Cardiac septum (tissue), 1 donor: Measurements from ENCODE around the gene RWDD2A. TPM values are rescaled to one million over a fixed set of nuclear protein-coding genes. Genes with fewer than 3 reads are reported as not detected.
"Not testable (repeated sequence)": the region's sequence is repeated elsewhere in the genome, so short reads cannot be mapped to it uniquely, and the experiment has no call there.

Experiments
- DNase-seq: peaks from one replicate; pipeline ENCODE4 v3.0.0-alpha.2; 2020; ENCODE audit warnings: low spot score
- intact Hi-C: fragments of 100-400 bp; cut with DNase I; formaldehyde crosslinking; loops from one replicate; pipeline ENCODE4 v1.14.0; 2022
- long read RNA-seq: library from polyadenylated mRNA; unstranded; transcript quantifications from one replicate; pipeline ENCODE4 v2.0.0, GENCODE V29; 2021
- total RNA-seq: library from RNA; stranded (reverse); fragmentation: NEBNext Ultra II Directional; extraction: Animal tissue kit (Norgen Biotek cat#: 25700); gene quantifications from one replicate; pipeline ENCODE4 v1.2.1, GENCODE V29; 2021
- donor health status: DM: no; HTN: no; CAD: no.

RWDD2A gene
- 3.2 TPM for total RNA-seq
- long read RNA-seq, transcript RWDD2A-201 (3 exons, 3,744 nt): major isoform, 6 of 8 reads
- long read RNA-seq, partial matches to known transcripts: 1 of 8 reads
- long read RNA-seq, other reads (novel, unspliced or antisense): 1 of 8 reads

DNA sequence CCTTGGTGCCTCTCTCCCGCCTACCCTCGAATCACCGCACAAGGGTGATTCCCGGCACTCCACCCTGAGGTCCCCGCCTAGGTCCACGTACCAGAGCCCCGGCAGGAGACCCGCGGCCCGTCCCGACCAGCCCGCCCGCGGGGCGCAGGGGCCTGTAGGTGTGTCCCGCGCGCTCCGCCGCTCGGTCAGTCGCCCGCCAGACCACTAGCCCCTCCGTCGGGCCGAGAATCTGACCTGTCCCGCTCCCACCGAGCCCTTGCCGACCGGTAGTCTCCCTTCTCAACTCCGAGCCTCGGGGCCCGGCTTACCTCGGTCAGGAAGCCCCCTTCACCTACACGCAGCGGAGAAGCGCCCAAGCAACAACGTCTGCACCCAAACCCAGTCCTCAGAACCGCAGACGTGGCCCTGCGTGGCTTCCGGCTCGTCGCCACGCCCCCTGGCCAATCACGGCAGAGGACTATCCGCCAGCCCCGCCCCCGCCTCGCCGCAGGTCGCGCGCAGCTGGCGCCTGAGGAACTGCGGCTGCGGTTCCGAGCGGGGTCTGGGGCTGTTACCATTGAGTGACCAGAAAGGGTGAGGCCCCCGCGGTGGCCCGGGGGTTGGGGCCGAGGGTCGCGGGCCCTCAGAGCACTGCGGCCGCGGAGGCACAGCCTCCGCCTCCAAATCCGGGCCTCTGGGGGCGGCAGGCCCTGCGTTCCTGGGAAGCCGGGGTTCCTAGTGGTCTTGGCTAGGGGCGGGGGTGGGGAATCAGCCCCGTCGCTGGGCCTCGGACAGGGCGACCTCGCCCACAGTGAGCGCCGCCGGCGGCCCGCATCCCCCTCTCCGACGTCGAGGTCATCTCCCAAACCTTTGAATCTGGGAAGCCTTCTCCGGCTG is at the start of gene RWDD2A, which contains the start of gene PGM3:
RWDD2A (plus strand) TSS at position 487 of the 876 bp plus-strand sequence. CDS start 1,095 bp downstream, outside the sequence.
PGM3 (minus strand) TSS at position 395 of the 876 bp plus-strand sequence. CDS start 2,253 bp downstream, outside the sequence.
- intact Hi-C loops: loop anchor here (5.0 to 10.0 kb wide), 2 partner anchors 126 to 948 kb away; partner anchors contain the start of genes DOP1A, IBTK and UBE3D

DNA sequence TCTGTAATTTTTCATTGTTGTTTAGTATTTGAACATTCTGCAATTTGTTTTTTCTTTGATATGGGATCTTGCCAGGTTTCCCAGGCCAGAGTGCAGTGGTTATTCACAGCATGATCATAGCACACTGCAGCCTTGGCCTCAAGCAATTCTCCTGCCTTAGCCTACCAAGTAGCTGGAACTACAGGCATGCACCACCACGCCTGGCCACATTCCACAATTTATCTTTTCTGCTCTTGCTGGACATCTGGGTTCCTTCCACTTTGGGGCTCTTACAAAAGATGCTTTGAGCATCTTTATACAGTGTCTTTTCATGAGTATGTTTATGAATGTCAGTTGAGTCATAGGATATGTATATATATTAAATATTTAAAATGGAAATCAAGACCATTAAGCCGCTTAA is 42.0 kb upstream of the RWDD2A start:
- no peak for DNase-seq
- intact Hi-C loops: no loop called here

More for the DNA sequence above, at the start of gene RWDD2A, which contains the start of gene PGM3:
- DNase-seq: peak; percentile 95

DNA sequence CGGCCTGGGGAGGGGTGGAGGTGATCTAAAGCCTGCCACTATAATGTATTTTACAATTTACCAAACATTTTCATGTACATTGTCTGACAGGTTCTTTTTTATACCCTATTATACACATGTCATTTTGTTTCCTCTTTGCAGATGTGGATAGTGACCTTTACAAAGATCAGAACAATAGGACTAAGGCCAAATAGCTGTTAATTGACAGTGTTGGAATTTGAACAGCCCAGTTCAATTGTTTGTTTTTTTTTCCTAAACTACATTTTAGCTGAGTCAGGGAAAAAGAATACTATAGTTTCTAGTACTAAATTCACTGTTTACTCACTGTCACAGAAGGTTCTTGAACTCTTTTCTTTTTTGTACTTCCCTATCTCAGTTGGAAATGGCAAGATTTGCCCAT is 40.2 kb upstream of the RWDD2A start:
- no peak for DNase-seq
- intact Hi-C loops: no loop called here

DNA sequence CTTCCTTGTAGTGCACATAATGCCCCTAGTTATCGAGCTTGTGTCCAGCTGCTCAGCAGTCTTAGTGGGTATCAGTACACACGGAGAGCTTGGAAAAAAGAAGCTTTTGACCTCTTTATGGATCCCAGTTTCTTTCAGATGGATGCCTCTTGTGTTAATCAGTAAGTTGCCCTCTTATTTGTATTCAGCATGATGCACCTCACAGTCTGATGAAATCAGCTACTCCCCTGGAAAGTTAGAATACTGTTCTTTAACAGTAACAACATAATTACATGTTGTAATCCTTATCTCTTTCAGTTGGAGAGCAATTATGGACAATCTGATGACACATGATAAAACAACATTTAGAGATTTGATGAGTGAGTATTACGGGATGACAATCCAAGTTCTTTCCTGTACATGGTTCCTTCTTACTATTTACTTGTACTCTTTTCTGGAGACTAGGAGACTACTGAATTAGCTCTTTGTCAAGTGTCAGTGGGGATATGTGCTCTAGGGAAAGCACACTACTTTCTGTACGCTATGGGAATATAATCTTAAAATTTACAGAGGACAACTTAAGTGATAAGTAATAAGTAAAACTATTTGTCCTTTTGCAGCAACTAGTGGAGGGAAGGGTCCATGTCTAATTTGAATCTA is 39.2 kb upstream of the RWDD2A start:
- no peak for DNase-seq
- intact Hi-C loops: no loop called here

DNA sequence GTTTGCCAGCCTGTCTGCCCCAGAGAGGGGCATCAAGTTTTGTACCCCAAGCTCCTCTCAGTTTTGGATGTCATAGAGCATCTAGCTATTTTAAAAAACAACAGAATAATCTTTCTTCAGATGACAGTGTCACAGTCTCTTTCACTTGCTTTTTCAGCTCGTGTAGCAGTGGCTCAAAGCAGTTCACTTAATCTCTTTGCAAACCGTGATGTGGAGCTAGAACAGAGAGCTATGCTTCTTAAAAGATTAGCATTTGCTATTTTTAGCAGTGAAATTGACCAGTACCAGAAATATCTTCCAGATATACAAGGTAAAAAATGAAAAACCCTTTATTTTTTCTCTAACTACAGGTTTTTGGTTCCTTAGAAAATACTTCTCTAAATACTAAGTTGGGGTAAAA is 37.4 kb upstream of the RWDD2A start:
- intact Hi-C loops: no loop called here
- no peak for DNase-seq

DNA sequence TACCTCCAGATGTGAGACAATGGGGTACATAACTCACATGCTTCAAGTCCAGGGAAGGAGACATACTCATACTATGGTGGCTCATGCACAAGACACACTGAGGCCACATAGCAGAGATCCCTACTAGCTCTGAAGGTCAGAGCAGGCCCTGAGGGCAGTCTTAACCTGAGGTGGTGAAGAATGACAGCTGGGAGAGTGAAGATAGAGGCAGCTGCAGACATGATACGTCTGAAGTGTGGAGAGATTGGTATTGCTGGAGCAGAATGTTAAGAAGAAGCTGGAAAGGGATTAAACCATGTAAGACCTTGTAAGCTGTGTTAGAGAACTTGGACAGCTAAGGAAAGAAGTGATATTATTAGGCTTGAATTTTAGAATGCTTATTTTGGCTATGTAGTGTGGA is 33.0 kb upstream of the RWDD2A start:
- DNase-seq: no peak
- intact Hi-C loops: no loop called here

DNA sequence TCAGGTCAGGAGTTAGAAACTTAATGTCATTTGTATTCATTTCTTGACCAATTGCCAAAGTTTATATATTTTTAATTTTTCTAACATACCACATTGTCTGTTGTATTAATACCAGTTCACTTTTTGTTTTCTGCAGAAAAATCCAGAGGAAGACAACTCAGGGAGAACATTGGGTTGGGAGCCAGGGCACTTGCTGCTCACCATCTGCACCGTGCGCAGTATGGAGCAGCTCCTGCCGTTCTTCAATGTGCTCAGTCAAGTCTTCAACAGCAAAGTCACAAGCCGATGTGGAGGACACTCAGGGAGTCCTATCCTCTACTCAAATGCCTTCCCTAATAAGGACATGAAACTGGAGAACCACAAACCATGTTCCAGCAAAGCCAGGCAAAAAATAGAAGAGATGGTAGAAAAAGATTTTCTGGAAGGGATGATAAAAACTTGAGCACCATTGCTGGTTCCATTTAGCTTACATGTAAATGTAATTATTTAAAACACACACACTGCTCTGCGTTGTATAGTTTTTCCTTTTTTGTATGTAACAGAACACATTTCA is 25.4 kb upstream of the RWDD2A start:
- intact Hi-C loops: no loop called here

DNA sequence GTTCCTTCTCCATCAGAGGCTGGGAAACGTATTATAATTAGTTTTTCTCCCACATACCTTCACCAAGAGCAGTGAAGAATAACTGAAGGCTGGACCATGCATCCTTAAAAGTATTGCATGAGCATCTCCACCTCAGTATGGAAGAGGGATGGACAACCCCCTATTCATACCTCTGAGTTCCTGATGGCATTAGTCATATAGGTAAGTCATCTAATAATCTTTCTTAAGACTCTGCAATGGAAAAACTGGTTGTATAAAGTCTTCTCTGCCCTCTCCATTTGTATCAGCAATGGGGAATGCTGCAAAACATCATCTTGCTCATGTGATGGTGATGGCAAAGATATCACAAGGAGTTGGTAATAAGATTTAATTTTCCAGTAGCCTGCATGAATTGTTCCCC is 24.6 kb upstream of the RWDD2A start:
- no peak for DNase-seq
- intact Hi-C loops: no loop called here

More for the DNA sequence above, 25.4 kb upstream of the RWDD2A start:
- DNase-seq: no peak

DNA sequence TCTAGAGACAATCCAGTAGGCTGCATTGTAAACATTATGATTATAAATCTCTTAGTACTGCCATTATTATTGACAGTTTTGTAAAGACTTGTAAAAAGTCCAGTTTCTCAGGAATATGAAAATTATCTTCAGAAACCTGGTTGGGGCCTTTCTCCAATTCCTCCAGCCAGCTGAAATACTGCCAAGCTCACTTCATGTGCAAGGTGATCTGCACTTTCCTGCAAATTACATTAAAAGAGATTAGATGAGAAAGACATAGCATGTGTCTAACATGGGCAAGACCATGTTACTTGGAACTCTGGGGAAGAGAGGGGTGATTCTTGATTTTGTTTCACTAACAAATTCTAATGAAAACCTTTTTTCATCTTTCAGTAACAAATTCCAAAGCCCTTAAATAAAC is 24.1 kb upstream of the RWDD2A start:
- intact Hi-C loops: no loop called here
- no peak for DNase-seq

DNA sequence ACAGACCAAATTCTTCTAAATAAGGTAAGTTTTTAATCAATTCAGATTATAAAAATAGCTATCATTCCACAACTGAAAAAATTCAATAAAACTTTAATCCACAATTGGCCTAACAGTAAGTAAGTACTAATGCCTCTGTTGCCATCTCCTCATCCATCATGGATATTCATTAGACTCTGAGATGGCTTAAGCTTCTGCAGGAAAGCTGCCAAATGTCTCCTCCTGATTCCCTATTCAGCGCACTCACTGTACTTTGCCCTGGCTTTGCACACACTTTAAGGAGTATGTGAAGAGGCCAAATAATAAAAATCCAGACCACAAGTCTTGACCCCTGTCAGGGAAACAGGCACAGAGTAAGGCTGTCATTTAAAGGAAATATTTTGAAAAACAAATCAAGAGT is 23.6 kb upstream of the RWDD2A start:
- intact Hi-C loops: no loop called here
- no peak for DNase-seq

DNA sequence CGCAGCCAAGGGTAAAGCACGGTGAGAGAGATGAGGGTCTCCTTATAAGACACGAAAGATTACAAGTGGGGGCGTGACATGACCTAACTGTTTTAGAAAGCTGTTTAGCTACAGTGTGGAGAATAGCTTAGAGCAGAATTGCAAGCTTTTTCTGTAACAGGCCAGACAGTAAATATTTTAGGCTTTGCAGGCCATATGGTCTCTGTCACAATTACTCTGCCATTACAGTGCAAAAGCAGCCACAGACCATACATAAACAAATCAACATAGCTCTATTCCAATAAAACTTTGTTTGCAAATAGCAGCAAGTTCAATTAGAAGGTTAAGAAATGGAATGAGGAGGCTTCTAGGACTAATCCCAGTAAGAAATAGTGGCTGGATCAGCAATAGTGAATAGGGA is 16.9 kb upstream of the RWDD2A start:
- intact Hi-C loops: no loop called here
- no peak for DNase-seq

DNA sequence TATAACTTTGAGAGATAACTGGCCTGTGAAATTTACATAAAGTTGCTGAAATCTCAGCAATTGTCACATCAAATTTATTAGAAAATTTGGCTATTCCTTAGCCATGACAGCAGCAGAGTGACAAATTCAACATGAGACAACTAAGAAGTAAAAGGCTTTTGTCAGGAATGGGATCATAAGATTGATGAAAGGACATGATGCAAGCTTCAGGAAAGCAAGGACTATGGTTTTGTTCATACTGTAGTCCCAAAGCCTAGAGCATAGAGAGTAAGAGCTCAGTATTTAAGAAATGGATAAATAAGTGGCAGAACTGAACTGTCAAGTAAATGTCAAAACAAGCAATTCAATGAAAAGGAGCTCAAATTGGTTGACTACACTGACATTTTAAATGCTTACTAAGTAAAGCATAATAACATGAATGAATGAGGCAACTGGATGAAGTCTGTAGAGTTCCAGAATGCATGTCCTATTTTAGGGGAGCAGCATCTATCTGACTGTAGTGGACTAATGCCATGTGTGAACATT is 12.7 kb upstream of the RWDD2A start:
- no peak for DNase-seq
- intact Hi-C loops: loop anchor here (10.0 kb wide), 1 partner anchor 226 kb away; no protein-coding TSS in a partner anchor

DNA sequence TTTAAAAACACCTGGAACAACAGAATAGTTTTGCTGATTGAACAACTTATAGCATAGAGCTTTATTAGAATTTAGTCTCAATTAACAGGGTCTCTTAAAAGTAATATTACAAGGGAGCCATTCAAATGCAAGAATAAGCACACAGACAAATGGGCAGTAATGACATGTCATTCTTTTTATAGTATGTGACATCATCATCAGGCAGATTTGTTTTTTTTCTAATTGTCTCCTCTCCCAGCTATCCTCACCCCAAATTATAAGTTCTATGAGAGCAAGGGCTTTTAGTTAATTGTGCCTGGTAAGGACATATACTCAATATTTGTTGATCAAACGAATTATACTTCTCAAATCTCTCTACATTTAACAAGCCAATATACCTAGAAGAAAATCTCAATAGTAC is 11.0 kb upstream of the RWDD2A start:
- no peak for DNase-seq
- intact Hi-C loops: loop anchor here (10.0 kb wide), 1 partner anchor 227 kb away; no protein-coding TSS in a partner anchor

DNA sequence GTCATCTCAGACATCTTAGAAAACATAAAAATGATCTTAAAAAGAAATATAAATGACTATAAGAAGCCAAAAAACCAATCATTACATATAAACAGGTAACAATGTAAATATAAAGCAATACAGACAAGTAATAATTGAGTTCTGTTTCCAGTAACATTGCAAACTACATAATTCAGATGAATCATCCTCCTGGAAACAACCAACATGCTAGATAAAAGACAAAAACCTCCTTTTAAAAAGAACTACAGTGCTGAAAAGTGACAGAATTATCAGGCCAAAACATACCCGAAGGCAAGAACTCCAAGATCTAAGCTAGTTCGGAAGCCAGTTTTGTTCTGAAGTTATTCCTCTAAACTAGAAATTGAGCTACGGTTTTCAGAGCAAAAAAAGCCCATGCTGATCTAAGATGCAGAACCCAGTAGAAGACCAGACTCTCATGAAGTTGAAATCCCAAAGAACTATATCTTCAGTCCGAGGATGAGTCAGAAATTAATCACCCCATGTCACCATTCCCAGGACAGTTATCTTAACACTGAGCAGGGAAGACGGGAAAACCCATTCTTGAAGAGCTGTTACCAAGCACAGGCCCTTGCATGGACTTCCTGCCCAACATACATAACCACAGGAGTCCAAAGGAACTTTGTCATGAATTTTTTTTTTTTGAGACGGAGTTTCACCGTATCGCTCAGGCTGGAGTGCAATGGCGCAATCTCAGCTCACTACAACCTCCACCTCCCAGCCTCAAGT is 9.9 kb upstream of the RWDD2A start:
- no peak for DNase-seq
- intact Hi-C loops: loop anchor here (10.0 kb wide), 1 partner anchor 228 kb away; no protein-coding TSS in a partner anchor

DNA sequence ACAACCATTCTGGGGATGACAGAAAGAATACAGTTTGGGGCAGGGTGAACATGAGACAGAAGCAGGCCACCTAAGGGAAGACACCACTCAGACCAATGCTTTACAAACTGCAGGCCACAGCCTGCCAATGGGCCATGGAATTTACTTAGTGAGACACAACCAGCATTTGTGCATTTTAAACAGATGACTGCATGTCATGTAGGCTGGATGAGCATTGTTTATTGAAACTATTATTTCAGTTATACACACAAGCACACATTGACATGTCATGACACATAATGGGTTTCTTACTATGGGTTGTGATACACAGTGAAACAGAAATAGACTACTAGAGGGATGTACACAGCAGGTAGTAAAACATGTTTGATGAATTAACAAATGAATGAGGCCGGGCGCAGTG is 8.1 kb upstream of the RWDD2A start:
- no peak for DNase-seq
- intact Hi-C loops: loop anchor here (10.0 kb wide), 1 partner anchor 230 kb away; no protein-coding TSS in a partner anchor

DNA sequence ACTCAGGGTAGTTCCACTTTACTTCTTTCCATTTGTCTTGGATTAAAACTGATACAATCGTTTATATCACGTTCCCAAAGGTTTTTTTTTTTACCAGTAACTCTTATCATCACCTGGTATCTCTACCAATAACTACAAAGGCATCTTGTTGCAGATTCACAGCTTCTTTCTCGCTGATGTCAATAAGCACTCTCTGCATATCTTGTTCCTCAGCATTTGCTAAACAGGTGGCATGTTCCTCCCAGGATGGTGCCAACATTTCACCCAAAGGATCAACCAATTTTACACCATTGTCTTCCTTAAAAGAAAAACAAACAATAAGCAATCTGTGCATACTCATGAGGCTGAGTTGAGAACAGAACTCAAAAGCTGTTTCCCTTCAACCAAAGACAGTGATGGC is 4.7 kb upstream of the RWDD2A start:
- DNase-seq: no peak
- intact Hi-C loops: loop anchor here (10.0 kb wide), 1 partner anchor 234 kb away; no protein-coding TSS in a partner anchor

DNA sequence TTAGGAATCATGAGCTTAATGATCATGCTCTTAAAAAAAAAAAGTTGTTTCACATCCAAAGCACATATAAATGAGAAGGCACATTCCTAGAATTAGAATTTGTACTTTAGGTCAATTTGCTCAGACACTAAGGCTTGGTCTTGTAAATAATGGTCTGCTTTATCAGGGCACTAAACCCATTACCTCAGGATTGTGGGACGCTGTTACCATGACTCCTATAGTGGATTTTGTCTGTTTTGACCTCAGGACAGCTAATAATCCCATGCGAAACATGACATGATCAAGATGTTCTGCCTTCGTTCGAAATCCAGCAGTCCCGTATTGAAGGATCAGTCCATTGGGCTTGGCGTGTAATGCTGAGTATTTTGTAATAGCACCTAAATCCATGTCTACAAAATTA is 2.5 kb upstream of the RWDD2A start:
- no peak for DNase-seq
- intact Hi-C loops: loop anchor here (5.0 to 10.0 kb wide), 2 partner anchors 123 to 946 kb away; partner anchors contain the start of genes DOP1A, IBTK and UBE3D

DNA sequence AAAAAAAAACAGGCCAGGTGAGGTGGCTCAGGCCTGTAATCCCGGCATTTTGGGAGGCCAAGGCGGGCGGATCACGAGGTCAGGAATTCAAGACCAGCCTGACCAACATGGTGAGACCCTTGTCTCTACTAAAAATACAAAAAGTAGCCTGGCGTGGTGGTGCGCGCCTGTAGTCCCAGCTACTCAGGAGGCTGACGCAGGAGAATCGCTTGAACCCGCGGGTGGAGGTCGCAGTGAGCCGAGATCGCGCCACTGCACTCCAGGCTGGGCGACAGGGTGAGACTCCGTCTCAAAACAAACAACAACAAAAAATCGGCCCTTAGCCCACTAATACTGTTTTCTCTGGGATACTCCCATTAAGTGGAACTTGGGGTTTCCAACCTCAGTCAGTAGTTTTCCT is 1.2 kb upstream of the RWDD2A start:
- intact Hi-C loops: loop anchor here (5.0 to 10.0 kb wide), 2 partner anchors 125 to 947 kb away; partner anchors contain the start of genes DOP1A, IBTK and UBE3D
- DNase-seq: not testable (repeated sequence)

DNA sequence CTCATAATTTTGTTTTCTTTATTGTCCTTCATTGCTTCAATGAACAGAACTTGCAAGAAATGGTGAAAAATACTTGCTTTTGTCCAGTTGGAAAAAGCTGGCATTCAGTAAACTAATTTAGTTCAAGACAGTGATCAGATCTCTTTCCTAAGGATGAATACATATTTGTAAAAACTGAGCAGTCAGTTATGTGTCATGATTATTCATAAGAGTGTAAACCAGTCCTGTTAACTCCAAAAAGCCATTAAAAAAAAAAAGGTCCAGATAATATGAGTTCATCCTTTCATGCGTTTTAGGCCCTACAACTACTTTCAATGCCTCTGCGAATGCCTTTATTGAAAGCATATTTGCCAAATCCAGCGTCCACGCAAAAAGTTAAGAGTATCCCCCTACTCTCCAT is 701 bp upstream of the RWDD2A start:
- intact Hi-C loops: loop anchor here (5.0 to 10.0 kb wide), 2 partner anchors 125 to 948 kb away; partner anchors contain the start of genes DOP1A, IBTK and UBE3D
- DNase-seq: no peak
